ENCODE results near the gene PRPF39. TPM values are rescaled to one million over a fixed set of nuclear protein-coding genes. Genes with fewer than 3 reads are reported as not detected.

Gene PRPF39
- total RNA-seq, 1 experiment from 2014 or later: 57.4 TPM

DNA sequence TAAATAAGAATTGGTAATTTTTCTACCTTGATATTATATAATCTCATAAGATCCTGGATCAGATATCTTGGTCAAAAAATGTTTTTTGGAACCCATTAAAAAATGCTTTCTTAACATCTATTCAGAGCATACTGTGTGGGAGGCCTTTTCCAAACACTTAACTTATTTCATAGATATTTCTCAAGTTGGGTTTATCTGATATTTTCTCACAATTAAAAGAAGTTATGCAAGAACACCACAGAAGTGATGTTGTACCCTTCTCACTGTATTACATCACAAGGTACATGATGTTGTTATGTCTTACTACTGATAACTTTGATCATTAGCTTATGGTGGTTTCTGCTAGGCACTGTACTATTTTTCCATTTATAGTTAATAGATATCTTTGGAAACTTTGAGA lies 23.4 kb upstream of the PRPF39 start:
- no peaks in the 10 kb centered on the region for H3K36me3 ChIP-seq (ENCODE audit: insufficient read depth, low read length, poor library complexity, severe bottlenecking)
- CTCF ChIA-PET: interaction anchor here (0.5 kb wide), 1 partner anchor 100 kb away, joined by 3 read pairs; no protein-coding TSS in a partner anchor
- no peak for DNase-seq (ENCODE audit: low spot score)
- H3K4me3 ChIP-seq (ENCODE audit: low read depth, low read length, poor library complexity, severe bottlenecking): no peak overlapping the region
- H3K27ac ChIP-seq (ENCODE audit: low read depth, low read length, poor library complexity, severe bottlenecking): no peak overlapping the region
- TF ChIP-seq CTCF (conservative IDR thresholded peaks at IDR 0.05; ENCODE audit: low read depth, low read length) (no peak), EZH2 (IDR thresholded peaks at IDR 0.05; ENCODE audit: borderline replicate concordance, low read depth, low read length, poor library complexity, severe bottlenecking) (no peak)
- H3K9me3 ChIP-seq (ENCODE audit: low read depth, low read length, poor library complexity, severe bottlenecking): no peaks in the 10 kb centered on the region
- POLR2A ChIA-PET (ENCODE audit: low non-redundant PET): no interaction called here
- intact Hi-C loops (cut with micrococcal nuclease; ENCODE audit: unreplicated experiment): no loop called here
- no peaks in the 10 kb centered on the region for H3K4me1 ChIP-seq (ENCODE audit: insufficient read depth, low read length, poor library complexity, severe bottlenecking)
- no TSS peak for BruUV-seq (replicated peaks)
- H3K27me3 ChIP-seq (replicated peaks; ENCODE audit: insufficient read depth, low read depth, low read length, poor library complexity): no peaks in the 10 kb centered on the region

DNA sequence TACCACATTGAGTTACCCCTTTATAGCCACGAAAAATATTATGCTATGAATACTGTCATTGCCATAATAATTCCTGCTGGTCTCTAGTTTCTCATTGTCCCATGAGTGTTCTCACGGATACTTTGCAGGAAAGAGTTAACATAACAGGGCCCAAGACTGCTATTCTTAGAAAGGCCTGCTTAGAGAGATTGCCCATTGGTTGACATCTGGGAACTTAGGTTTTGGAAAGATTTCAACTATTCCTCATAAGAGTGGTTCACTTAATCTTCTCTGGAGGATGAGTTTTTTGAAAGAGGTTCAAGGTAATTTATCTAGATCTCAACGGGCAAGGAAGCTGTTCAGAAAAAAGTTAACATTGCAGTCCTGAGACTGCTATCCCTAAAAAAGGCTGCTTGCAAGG lies 18.4 kb upstream of the PRPF39 start:
- CTCF ChIA-PET: no interaction called here
- no peaks in the 10 kb centered on the region for H3K4me1 ChIP-seq (ENCODE audit: insufficient read depth, low read length, poor library complexity, severe bottlenecking)
- no peaks in the 10 kb centered on the region for H3K36me3 ChIP-seq (ENCODE audit: insufficient read depth, low read length, poor library complexity, severe bottlenecking)
- no peak overlapping the region for H3K27ac ChIP-seq (ENCODE audit: low read depth, low read length, poor library complexity, severe bottlenecking)
- no TSS peak for BruUV-seq (replicated peaks)
- POLR2A ChIA-PET (ENCODE audit: low non-redundant PET): no interaction called here
- H3K27me3 ChIP-seq (replicated peaks; ENCODE audit: insufficient read depth, low read depth, low read length, poor library complexity): no peaks in the 10 kb centered on the region
- intact Hi-C loops (cut with micrococcal nuclease; ENCODE audit: unreplicated experiment): no loop called here
- no peak for TF ChIP-seq EZH2 (IDR thresholded peaks at IDR 0.05; ENCODE audit: borderline replicate concordance, low read depth, low read length, poor library complexity, severe bottlenecking)
- TF ChIP-seq CTCF (conservative IDR thresholded peaks at IDR 0.05; ENCODE audit: low read depth, low read length): no peak
- no peaks in the 10 kb centered on the region for H3K9me3 ChIP-seq (ENCODE audit: low read depth, low read length, poor library complexity, severe bottlenecking)
- no peak for DNase-seq (ENCODE audit: low spot score)
- no peak overlapping the region for H3K4me3 ChIP-seq (ENCODE audit: low read depth, low read length, poor library complexity, severe bottlenecking)

- Histone ChIP-seq H3K4me3 (ENCODE audit: low read depth, low read length, poor library complexity, severe bottlenecking) (no peak overlapping the region), H3K27me3 (replicated peaks; ENCODE audit: insufficient read depth, low read depth, low read length, poor library complexity) (no peaks in the 10 kb centered on the region), H3K4me1 (ENCODE audit: insufficient read depth, low read length, poor library complexity, severe bottlenecking) (no peaks in the 10 kb centered on the region), H3K36me3 (ENCODE audit: insufficient read depth, low read length, poor library complexity, severe bottlenecking) (no peaks in the 10 kb centered on the region), H3K9me3 (ENCODE audit: low read depth, low read length, poor library complexity, severe bottlenecking) (no peaks in the 10 kb centered on the region), H3K27ac (ENCODE audit: low read depth, low read length, poor library complexity, severe bottlenecking) (no peak overlapping the region)
- TF ChIP-seq CTCF (conservative IDR thresholded peaks at IDR 0.05; ENCODE audit: low read depth, low read length): no peak
- TF ChIP-seq EZH2 (IDR thresholded peaks at IDR 0.05; ENCODE audit: borderline replicate concordance, low read depth, low read length, poor library complexity, severe bottlenecking): no peak
- ChIA-PET CTCF (no interaction called here), POLR2A (ENCODE audit: low non-redundant PET) (no interaction called here)
- DNase-seq (ENCODE audit: low spot score): no peak
- intact Hi-C loops (cut with micrococcal nuclease; ENCODE audit: unreplicated experiment): no loop called here
- no TSS peak for BruUV-seq (replicated peaks)
These were observed 18.0 kb upstream of the PRPF39 start for GRCh38 chr14:45065956-45066355.

All from A673 (cell line).